H1 (cell line): ENCODE results near the gene LYPD1. TPM values are rescaled to one million over a fixed set of nuclear protein-coding genes. Genes with fewer than 3 reads are reported as not detected.

Source experiments
- CTCF ChIA-PET: fragments of 300-600 bp; sonication (Branson Sonifier 250); formaldehyde crosslinking; loops from one replicate; lab custom pipeline; 2021; ENCODE audit not compliant: partially characterized antibody; lab: Charles Lee
- POLR2A ChIA-PET: fragments of 300-600 bp; sonication (Branson Sonifier 250); formaldehyde crosslinking; loops from one replicate; lab custom pipeline; 2021; ENCODE audit warnings: inconsistent platforms; ENCODE audit not compliant: partially characterized antibody; lab: Charles Lee
- DNase-seq, 2 experiments: peaks; one replicate each; pipeline versions ENCODE4 v3.0.0 to v3.0.0-alpha.2; 2010 to 2022; ENCODE audit warnings: low spot score in 2 of 2, low read depth in 1 of 2, mixed read lengths in 1 of 2
- FAIRE-seq: peaks from 2 replicates; lab custom pipeline; 2011; peaks lifted over from hg19 to GRCh38; lab: Jason Lieb, UNC
- H2AFZ ChIP-seq: 2 replicates; pipeline ENCODE4 v1.8.1; 2012; ENCODE audit warnings: low read length, inconsistent platforms
- H2AK5ac ChIP-seq: 2 replicates; pipeline ENCODE4 v1.6.1; 2013; ENCODE audit warnings: low read depth, low read length
- H2BK120ac ChIP-seq: replicated peaks from 2 replicates; pipeline ENCODE3; 2013; ENCODE audit warnings: low read depth, low read length, inconsistent platforms
- H2BK12ac ChIP-seq: 2 replicates; pipeline ENCODE4 v1.6.1; 2013; ENCODE audit warnings: low read depth, low read length
- H2BK15ac ChIP-seq: 2 replicates; pipeline ENCODE4 v1.6.1; 2013; ENCODE audit warnings: low read length
- H2BK20ac ChIP-seq: 2 replicates; pipeline ENCODE4 v1.6.1; 2013; ENCODE audit warnings: low read length
- H2BK5ac ChIP-seq: 2 replicates; pipeline ENCODE4 v1.6.1; 2013; ENCODE audit warnings: low read depth, low read length
- H3K14ac ChIP-seq: 2 replicates; pipeline ENCODE4 v1.6.1; 2013; ENCODE audit warnings: inconsistent platforms; ENCODE audit not compliant: insufficient read length
- H3K18ac ChIP-seq: 2 replicates; pipeline ENCODE4 v1.6.1; 2013; ENCODE audit warnings: low read length; ENCODE audit errors: extremely low read depth
- H3K23ac ChIP-seq: 2 replicates; pipeline ENCODE4 v1.6.1; 2013; ENCODE audit warnings: inconsistent platforms; ENCODE audit not compliant: insufficient read length
- H3K23me2 ChIP-seq: 2 replicates; pipeline ENCODE4 v1.6.1; 2013; ENCODE audit warnings: low read depth, low read length
- H3K27ac ChIP-seq: 2 replicates; pipeline ENCODE4 v1.6.1; 2011; ENCODE audit warnings: low read depth, low read length, inconsistent platforms
- H3K27me3 ChIP-seq, 4 experiments: replicated peaks in 1 of 4; 1 replicate in 1 of 4; 2 replicates in 3 of 4; pipeline versions ENCODE4 v1.6.1 to v1.8.1; 2011 to 2013; ENCODE audit warnings: low read length in 3 of 4, mild to moderate bottlenecking in 3 of 4, inconsistent platforms in 2 of 4, mixed read lengths in 2 of 4, moderate library complexity in 1 of 4; ENCODE audit not compliant: control insufficient read depth in 3 of 4, insufficient read depth in 3 of 4; ENCODE audit errors: extremely low read depth in 1 of 4
- H3K36me3 ChIP-seq, 4 experiments: 2 replicates each; pipeline versions ENCODE4 v1.6.1 to v1.8.1; 2011 to 2013; ENCODE audit warnings: mild to moderate bottlenecking in 4 of 4, low read length in 3 of 4, moderate library complexity in 2 of 4, control low read depth in 1 of 4, inconsistent platforms in 1 of 4; ENCODE audit not compliant: insufficient read depth in 4 of 4, control insufficient read depth in 2 of 4
- H3K4ac ChIP-seq: replicated peaks from 2 replicates; pipeline ENCODE3; 2013; ENCODE audit warnings: low read length, low read depth, mixed read lengths, inconsistent platforms; ENCODE audit not compliant: insufficient read length
- H3K4me1 ChIP-seq, 4 experiments: replicated peaks in 1 of 4; 1 replicate in 1 of 4; 2 replicates in 3 of 4; pipeline versions ENCODE4 v1.6.1 to v1.8.1; 2011 to 2013; ENCODE audit warnings: low read length in 3 of 4, inconsistent platforms in 2 of 4, mixed read lengths in 1 of 4; ENCODE audit not compliant: insufficient read depth in 4 of 4, control insufficient read depth in 3 of 4
- H3K4me2 ChIP-seq, 2 experiments: 2 replicates each; pipeline versions ENCODE4 v1.6.1 to v1.8.1; 2011 to 2013; ENCODE audit warnings: low read depth in 2 of 2, low read length in 2 of 2, control low read depth in 1 of 2, inconsistent platforms in 1 of 2, mild to moderate bottlenecking in 1 of 2; ENCODE audit not compliant: insufficient read depth in 1 of 2
- H3K4me3 ChIP-seq, 4 experiments: fragments of 200-600, 300-600 bp in 1 of 4; sonication (generic), shearing (Covaris generic), sonication (Bioruptor Twin) in 1 of 4; 2 replicates each; pipeline versions ENCODE4 v1.5.1 to v1.8.1; 2011 to 2016; ENCODE audit warnings: low read length in 4 of 4, low read depth in 3 of 4, control low read depth in 2 of 4, inconsistent platforms in 2 of 4, mild to moderate bottlenecking in 2 of 4, mixed read lengths in 1 of 4, moderate library complexity in 1 of 4; ENCODE audit not compliant: insufficient read depth in 2 of 4; ENCODE audit errors: extremely low read depth in 1 of 4
- H3K56ac ChIP-seq: replicated peaks from 2 replicates; pipeline ENCODE3; 2013; ENCODE audit warnings: low read depth, mild to moderate bottlenecking, mixed read lengths, low read length, inconsistent platforms; ENCODE audit not compliant: insufficient read length
- H3K79me1 ChIP-seq: 2 replicates; pipeline ENCODE4 v1.6.1; 2013; ENCODE audit warnings: low read depth, low read length, control low read depth
- H3K79me2 ChIP-seq, 2 experiments: 2 replicates each; pipeline versions ENCODE4 v1.6.1 to v1.8.1; 2012 to 2013; ENCODE audit warnings: low read length in 2 of 2, mild to moderate bottlenecking in 2 of 2, inconsistent platforms in 1 of 2; ENCODE audit not compliant: insufficient read depth in 2 of 2, control insufficient read depth in 1 of 2
- H3K9ac ChIP-seq, 4 experiments: replicated peaks in 1 of 4; 1 replicate in 1 of 4; 2 replicates in 3 of 4; pipeline versions ENCODE4 v1.6.1 to v1.8.1; 2011 to 2013; ENCODE audit warnings: low read depth in 3 of 4, low read length in 3 of 4, control low read depth in 2 of 4, mild to moderate bottlenecking in 2 of 4, moderate library complexity in 2 of 4, inconsistent platforms in 1 of 4; ENCODE audit errors: extremely low read depth in 1 of 4
- H3K9me3 ChIP-seq, 2 experiments: 2 replicates each; pipeline versions ENCODE4 v1.6.1 to v1.8.1; 2012 to 2013; ENCODE audit warnings: mild to moderate bottlenecking in 2 of 2, moderate library complexity in 2 of 2, control low read depth in 1 of 2, inconsistent platforms in 1 of 2, low read depth in 1 of 2, low read length in 1 of 2, mixed read lengths in 1 of 2; ENCODE audit not compliant: insufficient read depth in 2 of 2
- H4K20me1 ChIP-seq, 2 experiments: replicated peaks in 1 of 2; 2 replicates each; pipeline versions ENCODE3 to v1.8.1; 2011 to 2013; ENCODE audit warnings: inconsistent platforms in 2 of 2, low read length in 2 of 2, mild to moderate bottlenecking in 1 of 2; ENCODE audit not compliant: insufficient read depth in 2 of 2, control insufficient read depth in 1 of 2
- H4K5ac ChIP-seq: 2 replicates; pipeline ENCODE4 v1.6.1; 2013; ENCODE audit warnings: low read length, low read depth, mixed read lengths, inconsistent platforms; ENCODE audit not compliant: insufficient read length
- H4K8ac ChIP-seq: 2 replicates; pipeline ENCODE4 v1.8.0; 2013; ENCODE audit warnings: mild to moderate bottlenecking, moderate library complexity, low read length, inconsistent platforms; ENCODE audit not compliant: insufficient read depth; ENCODE audit errors: extremely low read depth
- H4K91ac ChIP-seq: replicated peaks from 2 replicates; pipeline ENCODE3; 2013; ENCODE audit warnings: low read length, mixed read lengths, inconsistent platforms; ENCODE audit not compliant: insufficient read length
- ASH2L ChIP-seq: fragments of 200-600, 300-600 bp; sonication (generic); IDR thresholded peaks from one replicate; pipeline ENCODE4 v1.7.1; 2017; ENCODE audit warnings: low read length
- FOSL1 ChIP-seq: IDR thresholded peaks from 2 replicates; pipeline ENCODE4 v1.6.1; 2011; ENCODE audit warnings: mild to moderate bottlenecking, low read depth, low read length, moderate library complexity; ENCODE audit not compliant: insufficient read depth
- GTF2F1 ChIP-seq: IDR thresholded peaks from 2 replicates; pipeline ENCODE4 v1.6.1; 2012; ENCODE audit warnings: low read depth, low read length, improper control_type of control experiment, borderline replicate concordance
- HDAC6 ChIP-seq: IDR thresholded peaks from one replicate; pipeline ENCODE4 v1.7.1; 2012; ENCODE audit warnings: low read depth, mild to moderate bottlenecking, inconsistent platforms, low read length, moderate library complexity
- MAFK ChIP-seq: IDR thresholded peaks from 2 replicates; pipeline ENCODE4 v1.6.1; 2012; ENCODE audit warnings: low read depth, mild to moderate bottlenecking, improper control_type of control experiment, low read length
- POLR2AphosphoS5 ChIP-seq: IDR thresholded peaks from 2 replicates; pipeline ENCODE4 v1.6.1; 2011; ENCODE audit warnings: low read depth, low read length
- SP1 ChIP-seq: IDR thresholded peaks from 2 replicates; pipeline ENCODE4 v1.6.1; 2011; ENCODE audit warnings: low read depth, low read length
- TCF12 ChIP-seq: IDR thresholded peaks from 2 replicates; pipeline ENCODE4 v1.6.1; 2011; ENCODE audit warnings: low read depth, mild to moderate bottlenecking, low read length
- WGBS, 2 experiments: shearing (Covaris generic) in 1 of 2; methylation state at CpG; one replicate each; pipeline versions ENCODE4 v1.1.6 to v1.1.7; 2013 to 2015; ENCODE audit warnings: low lambda C conversion rate in 2 of 2, mixed read lengths in 2 of 2, inconsistent platforms in 1 of 2, low coverage in 1 of 2, missing lambda C conversion rate in 1 of 2; ENCODE audit not compliant: insufficient replicate concordance in 2 of 2, insufficient coverage in 1 of 2, insufficient read length in 1 of 2; ENCODE audit errors: extremely low coverage in 1 of 2, missing lambda C conversion rate in 1 of 2; 5-methylcytosine and 5-hydroxymethylcytosine counted together
- polyA plus RNA-seq, 7 experiments: library from polyadenylated mRNA; depleted of rRNA in 3 of 7; stranded (reverse) in 5 of 7; unstranded in 2 of 7; fragments of >200 nt in 5 of 7; fragments of 200-250 nt in 2 of 7; gene quantifications; 1 replicate in 5 of 7; 2 replicates in 1 of 7; 4 replicates in 1 of 7; pipeline versions ENCODE4 v1.2.1 to v1.2.3, GENCODE V29; 2011 to 2013; ENCODE audit warnings: missing spikeins in 2 of 7, mixed read lengths in 2 of 7
- total RNA-seq: library from RNA; stranded (reverse); fragmentation: NEBNext Ultra II Directional; extraction: Animal tissue kit (Norgen Biotek cat#: 25700); gene quantifications from 2 replicates; pipeline ENCODE4 v1.2.1, GENCODE V29; 2021
- TF ChIP-seq, protein P1 (sequence below): IDR thresholded peaks from 2 replicates; pipeline ENCODE4 v1.6.1; 2011; ENCODE audit warnings: low read depth, mild to moderate bottlenecking, low read length; ENCODE audit not compliant: insufficient read depth
- TF ChIP-seq, protein P2 (sequence below): IDR thresholded peaks from 2 replicates; pipeline ENCODE4 v1.6.1; 2012; ENCODE audit warnings: inconsistent platforms
- TF ChIP-seq, protein P3 (sequence below): IDR thresholded peaks from 2 replicates; pipeline ENCODE4 v1.6.1; 2012; ENCODE audit warnings: low read length, inconsistent platforms

LYPD1 gene
- total and polyA plus RNA-seq, 2 of the 8 experiments (the other 6 are each of a cell fraction or from before 2014, with no cell fraction given): 1.9 to 2.7 TPM

GRCh38 chr2:132690664-132691303 is 20.8 kb upstream of the LYPD1 start:
- Histone ChIP-seq H3K9me3 (no peaks in the 10 kb centered on the region), H3K9ac (no peak overlapping the region), H2BK20ac (no peak overlapping the region), H4K20me1 (no peaks in the 10 kb centered on the region), H2BK5ac (no peak overlapping the region), H3K4me1 (peaks cover 0 to 5% (median 2%) of the 10 kb centered on the region in 4 experiments; a peak in 2 of 7 replicates), H3K4me3 (no peak overlapping the region), H3K18ac (no peak overlapping the region), H3K79me1 (no peaks in the 10 kb centered on the region), H2AK5ac (no peak overlapping the region), H3K27ac (no peak overlapping the region), H3K14ac (no peak overlapping the region), H2BK12ac (no peak overlapping the region), H4K91ac (no peak overlapping the region), H3K79me2 (no peaks in the 10 kb centered on the region), H3K56ac (no peak overlapping the region), H4K5ac (no peak overlapping the region), H3K23ac (no peak overlapping the region), H2BK15ac (no peak overlapping the region), H3K4me2 (no peak overlapping the region), H3K23me2 (no peaks in the 10 kb centered on the region), H4K8ac (no peak overlapping the region), H2BK120ac (no peak overlapping the region), H3K36me3 (no peaks in the 10 kb centered on the region), H2AFZ (no peak overlapping the region), H3K4ac (no peak overlapping the region), H3K27me3 (no peaks in the 10 kb centered on the region)
- FAIRE-seq: no peak
- CTCF ChIA-PET: no interaction called here
- POLR2A ChIA-PET: no interaction called here
- WGBS, 2 experiments: 88% methylated on average over 1 of the region's 1 CpG; no CpG with 5 or more reads in 1 of the 2 experiments
- no peak for DNase-seq
- TF ChIP-seq, protein P1, sequence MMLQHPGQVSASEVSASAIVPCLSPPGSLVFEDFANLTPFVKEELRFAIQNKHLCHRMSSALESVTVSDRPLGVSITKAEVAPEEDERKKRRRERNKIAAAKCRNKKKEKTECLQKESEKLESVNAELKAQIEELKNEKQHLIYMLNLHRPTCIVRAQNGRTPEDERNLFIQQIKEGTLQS: no peak
- TF ChIP-seq GTF2F1: no peak
- TF ChIP-seq, protein P2, sequence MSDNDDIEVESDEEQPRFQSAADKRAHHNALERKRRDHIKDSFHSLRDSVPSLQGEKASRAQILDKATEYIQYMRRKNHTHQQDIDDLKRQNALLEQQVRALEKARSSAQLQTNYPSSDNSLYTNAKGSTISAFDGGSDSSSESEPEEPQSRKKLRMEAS: no peak
- TF ChIP-seq ASH2L: no peak
- no peak for TF ChIP-seq TCF12
- TF ChIP-seq SP1: no peak
- TF ChIP-seq, protein P3, sequence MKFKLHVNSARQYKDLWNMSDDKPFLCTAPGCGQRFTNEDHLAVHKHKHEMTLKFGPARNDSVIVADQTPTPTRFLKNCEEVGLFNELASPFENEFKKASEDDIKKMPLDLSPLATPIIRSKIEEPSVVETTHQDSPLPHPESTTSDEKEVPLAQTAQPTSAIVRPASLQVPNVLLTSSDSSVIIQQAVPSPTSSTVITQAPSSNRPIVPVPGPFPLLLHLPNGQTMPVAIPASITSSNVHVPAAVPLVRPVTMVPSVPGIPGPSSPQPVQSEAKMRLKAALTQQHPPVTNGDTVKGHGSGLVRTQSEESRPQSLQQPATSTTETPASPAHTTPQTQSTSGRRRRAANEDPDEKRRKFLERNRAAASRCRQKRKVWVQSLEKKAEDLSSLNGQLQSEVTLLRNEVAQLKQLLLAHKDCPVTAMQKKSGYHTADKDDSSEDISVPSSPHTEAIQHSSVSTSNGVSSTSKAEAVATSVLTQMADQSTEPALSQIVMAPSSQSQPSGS: no peak
- no peak for TF ChIP-seq HDAC6
- no peak for TF ChIP-seq MAFK
- TF ChIP-seq FOSL1: no peak
- TF ChIP-seq POLR2AphosphoS5: no peak
